SK-N-SH (cell line): ENCODE results near the gene UTF1. TPM values are rescaled to one million over a fixed set of nuclear protein-coding genes. Genes with fewer than 3 reads are reported as not detected.

Source experiments
- CTCF ChIA-PET: fragments of 300-600, 350-600 bp; formaldehyde crosslinking; extraction: SDS; loops from one replicate; lab custom pipeline; 2021; lab: Yijun Ruan, JAX
- POLR2A ChIA-PET: fragments of 350-600 bp; sonication (Branson Sonifier 250); formaldehyde crosslinking; extraction: SDS; loops from one replicate; lab custom pipeline; 2020; ENCODE audit warnings: antibody characterized with exemption, inconsistent platforms; lab: Yijun Ruan, JAX
- DNase-seq: peaks from one replicate; pipeline ENCODE4 v3.0.0; 2012
- H2AFZ ChIP-seq: fragments of 200-600 bp; sonication (generic); 2 replicates; pipeline ENCODE4 v1.8.1; 2016; ENCODE audit warnings: antibody characterized with exemption, mild to moderate bottlenecking, low read depth
- H3F3A ChIP-seq: fragments of 200-600 bp; sonication (generic); replicated peaks from 2 replicates; pipeline ENCODE3; 2016; ENCODE audit warnings: antibody characterized with exemption, mild to moderate bottlenecking; ENCODE audit not compliant: insufficient read depth
- H3K27ac ChIP-seq, 2 experiments: fragments of 200-500 bp in 1 of 2; fragments of 200-600 bp in 1 of 2; sonication (Bioruptor generic) in 1 of 2; sonication (generic), shearing (Covaris generic) in 1 of 2; 2 replicates each; pipeline versions ENCODE4 v1.5.1 to v1.6.1; 2014 to 2016; ENCODE audit warnings: low read depth in 2 of 2, inconsistent platforms in 1 of 2, low read length in 1 of 2, mild to moderate bottlenecking in 1 of 2, mixed read lengths in 1 of 2
- H3K27me3 ChIP-seq: fragments of 200-600 bp; sonication (generic), shearing (Covaris generic); 2 replicates; pipeline ENCODE4 v1.6.1; 2016; ENCODE audit warnings: mixed run types; ENCODE audit not compliant: insufficient read depth
- H3K36me3 ChIP-seq, 2 experiments: fragments of 200-500 bp in 1 of 2; fragments of 200-600 bp in 1 of 2; sonication (Bioruptor generic) in 1 of 2; sonication (generic) in 1 of 2; replicated peaks in 1 of 2; 2 replicates each; pipeline versions ENCODE3 to v1.5.1; 2014 to 2016; ENCODE audit warnings: low read length in 1 of 2, mild to moderate bottlenecking in 1 of 2; ENCODE audit not compliant: insufficient read depth in 2 of 2, control insufficient read depth in 1 of 2
- H3K4me1 ChIP-seq, 2 experiments: fragments of 200-500 bp in 1 of 2; fragments of 200-600 bp in 1 of 2; sonication (Bioruptor generic) in 1 of 2; sonication (generic), shearing (Covaris generic) in 1 of 2; 2 replicates each; pipeline versions ENCODE4 v1.5.1 to v1.6.1; 2014 to 2016; ENCODE audit warnings: low read depth in 1 of 2, low read length in 1 of 2, mixed run types in 1 of 2; ENCODE audit not compliant: insufficient read depth in 2 of 2, control insufficient read depth in 1 of 2
- H3K4me2 ChIP-seq: fragments of 200-600 bp; sonication (generic), shearing (Covaris generic); 2 replicates; pipeline ENCODE4 v1.6.1; 2017; ENCODE audit warnings: mixed run types
- H3K4me3 ChIP-seq, 2 experiments: fragments of 200-500 bp in 1 of 2; fragments of 200-600 bp in 1 of 2; sonication (Bioruptor generic) in 1 of 2; sonication (generic), shearing (Covaris generic) in 1 of 2; 2 replicates each; pipeline versions ENCODE4 v1.5.1 to v1.8.1; 2014 to 2016; ENCODE audit warnings: low read depth in 2 of 2, inconsistent platforms in 1 of 2, low read length in 1 of 2, mild to moderate bottlenecking in 1 of 2, mixed read lengths in 1 of 2, moderate library complexity in 1 of 2
- H3K79me2 ChIP-seq: fragments of 200-600 bp; sonication (generic); 2 replicates; pipeline ENCODE4 v1.8.1; 2017; ENCODE audit warnings: mild to moderate bottlenecking; ENCODE audit not compliant: insufficient read depth
- H3K9ac ChIP-seq: fragments of 200-600 bp; sonication (generic); 2 replicates; pipeline ENCODE4 v1.6.1; 2017; ENCODE audit warnings: mixed run types
- H3K9me2 ChIP-seq: fragments of 200-600 bp; sonication (generic); 2 replicates; pipeline ENCODE4 v1.6.1; 2017; ENCODE audit warnings: mixed run types
- H3K9me3 ChIP-seq: fragments of 200-600 bp; sonication (generic); 2 replicates; pipeline ENCODE4 v1.6.1; 2017; ENCODE audit warnings: mixed run types, mild to moderate bottlenecking, moderate library complexity
- H4K20me1 ChIP-seq: fragments of 200-600 bp; sonication (generic); 2 replicates; pipeline ENCODE4 v1.6.1; 2017; ENCODE audit warnings: mild to moderate bottlenecking, mixed run types; ENCODE audit not compliant: insufficient read depth
- EZH2phosphoT487 ChIP-seq: fragments of 200-600 bp; sonication (generic); IDR thresholded peaks from 2 replicates; pipeline ENCODE4 v1.6.1; 2017; ENCODE audit warnings: low read depth, mixed run types, mild to moderate bottlenecking, antibody characterized with exemption, moderate library complexity, borderline replicate concordance
- GATA2 ChIP-seq: sonication (generic); formaldehyde crosslinking; IDR thresholded peaks from 2 replicates; pipeline ENCODE4 v1.5.0; 2020; ENCODE audit warnings: mild to moderate bottlenecking, missing genetic modification reagents
- IRF3 ChIP-seq: fragments of 150-350 bp; IDR thresholded peaks from 2 replicates; pipeline ENCODE4 v1.6.1; 2016; ENCODE audit warnings: mild to moderate bottlenecking, low read depth, low read length
- JUND ChIP-seq: IDR thresholded peaks from 2 replicates; pipeline ENCODE4 v1.4.0; 2012
- RCOR1 ChIP-seq: fragments of 150-350 bp; IDR thresholded peaks from 2 replicates; pipeline ENCODE4 v1.6.1; 2017; ENCODE audit warnings: antibody characterized with exemption, low read length
- SMC3 ChIP-seq: IDR thresholded peaks from 2 replicates; pipeline ENCODE4 v1.6.1; 2012; ENCODE audit warnings: low read depth, low read length, improper control_type of control experiment
- TEAD4 ChIP-seq: IDR thresholded peaks from 2 replicates; pipeline ENCODE4 v1.4.0; 2012; ENCODE audit warnings: mild to moderate bottlenecking, borderline replicate concordance; ENCODE audit not compliant: insufficient read depth
- WGBS: methylation state at CpG from one replicate; pipeline ENCODE4 v1.1.6; 2017; ENCODE audit warnings: low lambda C conversion rate; 5-methylcytosine and 5-hydroxymethylcytosine counted together
- polyA plus RNA-seq, 3 experiments: library from polyadenylated mRNA; depleted of rRNA; stranded (reverse); fragments of >200 nt; gene quantifications; 2 replicates each; pipeline ENCODE4 v1.2.3, GENCODE V29; 2012
- TF ChIP-seq, protein P1 (sequence below): fragments of 150-350 bp; IDR thresholded peaks from 2 replicates; pipeline ENCODE4 v1.6.1; 2017; ENCODE audit warnings: antibody characterized with exemption, low read length, low read depth, borderline replicate concordance
- TF ChIP-seq, protein P2 (sequence below): IDR thresholded peaks from 2 replicates; pipeline ENCODE4 v1.4.0; 2012; ENCODE audit warnings: low read depth
- TF ChIP-seq, protein P3 (sequence below): IDR thresholded peaks from 2 replicates; pipeline ENCODE4; 2012

The UTF1 gene
- polyA plus RNA-seq, 1 of the 3 experiments (the other 2 are of a cell fraction), result not detected

GRCh38 chr10:133212853-133213494 lies 17.0 kb upstream of the UTF1 start:
- no peak for DNase-seq
- H3K9ac ChIP-seq, result no peak overlapping the region
- H3F3A ChIP-seq, result no peaks in the 10 kb centered on the region
- H3K36me3 ChIP-seq, result no peaks in the 10 kb centered on the region
- H3K27ac ChIP-seq, result no peak overlapping the region
- no peaks in the 10 kb centered on the region for H3K4me1 ChIP-seq
- no peak overlapping the region for H3K4me2 ChIP-seq
- no peak overlapping the region for H3K4me3 ChIP-seq
- no peaks in the 10 kb centered on the region for H3K9me2 ChIP-seq
- TF ChIP-seq EZH2phosphoT487 (no peak), IRF3 (no peak), GATA2 (no peak), TEAD4 (no peak), RCOR1 (no peak), JUND (no peak)
- TF ChIP-seq, protein P1, sequence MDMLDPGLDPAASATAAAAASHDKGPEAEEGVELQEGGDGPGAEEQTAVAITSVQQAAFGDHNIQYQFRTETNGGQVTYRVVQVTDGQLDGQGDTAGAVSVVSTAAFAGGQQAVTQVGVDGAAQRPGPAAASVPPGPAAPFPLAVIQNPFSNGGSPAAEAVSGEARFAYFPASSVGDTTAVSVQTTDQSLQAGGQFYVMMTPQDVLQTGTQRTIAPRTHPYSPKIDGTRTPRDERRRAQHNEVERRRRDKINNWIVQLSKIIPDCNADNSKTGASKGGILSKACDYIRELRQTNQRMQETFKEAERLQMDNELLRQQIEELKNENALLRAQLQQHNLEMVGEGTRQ, result no peak
- TF ChIP-seq, protein P2, sequence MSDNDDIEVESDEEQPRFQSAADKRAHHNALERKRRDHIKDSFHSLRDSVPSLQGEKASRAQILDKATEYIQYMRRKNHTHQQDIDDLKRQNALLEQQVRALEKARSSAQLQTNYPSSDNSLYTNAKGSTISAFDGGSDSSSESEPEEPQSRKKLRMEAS, result no peak
- H3K27me3 ChIP-seq, result peaks cover 41% of the 10 kb centered on the region
- no peak overlapping the region for H2AFZ ChIP-seq
- H3K9me3 ChIP-seq, result no peaks in the 10 kb centered on the region
- CTCF ChIA-PET, result interaction anchor here (0.7 kb wide), 1 partner anchor 12 kb away, joined by 3 read pairs; no protein-coding TSS in a partner anchor
- 17% methylated on average over 4 of the region's 20 CpGs for WGBS
- POLR2A ChIA-PET, result no interaction called here
- no peaks in the 10 kb centered on the region for H4K20me1 ChIP-seq
- no peaks in the 10 kb centered on the region for H3K79me2 ChIP-seq

- H2AFZ ChIP-seq, result no peak overlapping the region
- no peaks in the 10 kb centered on the region for H3F3A ChIP-seq
- no peak overlapping the region for H3K4me2 ChIP-seq
- 50% methylated on average over 19 of the region's 32 CpGs for WGBS
- H3K4me1 ChIP-seq, result no peaks in the 10 kb centered on the region
- no peaks in the 10 kb centered on the region for H3K9me3 ChIP-seq
- H3K9ac ChIP-seq, result no peak overlapping the region
- H3K4me3 ChIP-seq, result no peak overlapping the region
- ChIA-PET CTCF (interaction anchor here (0.7 kb wide), 1 partner anchor 12 kb away, joined by 3 read pairs; no protein-coding TSS in a partner anchor), POLR2A (no interaction called here)
- DNase-seq, result no peak
- H3K36me3 ChIP-seq, result no peaks in the 10 kb centered on the region
- H3K79me2 ChIP-seq, result no peaks in the 10 kb centered on the region
- H3K9me2 ChIP-seq, result no peaks in the 10 kb centered on the region
- H3K27ac ChIP-seq, result no peak overlapping the region
- no peaks in the 10 kb centered on the region for H4K20me1 ChIP-seq
- H3K27me3 ChIP-seq, result peaks cover 50% of the 10 kb centered on the region
- TF ChIP-seq SMC3 (no peak), JUND (no peak)
- TF ChIP-seq, protein P3, sequence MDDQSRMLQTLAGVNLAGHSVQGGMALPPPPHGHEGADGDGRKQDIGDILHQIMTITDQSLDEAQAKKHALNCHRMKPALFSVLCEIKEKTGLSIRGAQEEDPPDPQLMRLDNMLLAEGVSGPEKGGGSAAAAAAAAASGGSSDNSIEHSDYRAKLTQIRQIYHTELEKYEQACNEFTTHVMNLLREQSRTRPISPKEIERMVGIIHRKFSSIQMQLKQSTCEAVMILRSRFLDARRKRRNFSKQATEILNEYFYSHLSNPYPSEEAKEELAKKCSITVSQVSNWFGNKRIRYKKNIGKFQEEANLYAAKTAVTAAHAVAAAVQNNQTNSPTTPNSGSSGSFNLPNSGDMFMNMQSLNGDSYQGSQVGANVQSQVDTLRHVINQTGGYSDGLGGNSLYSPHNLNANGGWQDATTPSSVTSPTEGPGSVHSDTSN, result no peak
Observed at GRCh38 chr10:133213641-133214467, 16.2 kb upstream of the UTF1 start.
